Kidney epithelial cell (primary cell): ENCODE results near the gene ZACN. TPM values are rescaled to one million over a fixed set of nuclear protein-coding genes. Genes with fewer than 3 reads are reported as not detected.

Experiments
- DNase-seq: peaks from one replicate; pipeline ENCODE4 v3.0.0-alpha.2; 2010; ENCODE audit warnings: low read depth
- H3K27me3 ChIP-seq: 2 replicates; pipeline ENCODE4 v1.6.0; 2011; ENCODE audit warnings: low read length; ENCODE audit not compliant: control insufficient read depth, insufficient read depth
- H3K36me3 ChIP-seq: 2 replicates; pipeline ENCODE4 v1.5.1; 2011; ENCODE audit warnings: low read length; ENCODE audit not compliant: control insufficient read depth, insufficient read depth
- H3K4me3 ChIP-seq: 2 replicates; pipeline ENCODE4 v1.5.1; 2011; ENCODE audit warnings: low read depth, mild to moderate bottlenecking, control low read depth, low read length
- total RNA-seq: library from RNA; depleted of rRNA; stranded (reverse); fragments of >200 nt; gene quantifications from 2 replicates; pipeline ENCODE4 v1.2.3, GENCODE V29; 2015
- TF ChIP-seq, protein P1 (sequence below): IDR thresholded peaks from 2 replicates; pipeline ENCODE4 v1.5.1; 2011; ENCODE audit warnings: mild to moderate bottlenecking, moderate library complexity, low read length, control low read depth, inconsistent platforms; ENCODE audit not compliant: insufficient read depth, poor library complexity, severe bottlenecking

The ZACN gene
- total RNA-seq, 1 donor from 2014 or later: not detected

DNA sequence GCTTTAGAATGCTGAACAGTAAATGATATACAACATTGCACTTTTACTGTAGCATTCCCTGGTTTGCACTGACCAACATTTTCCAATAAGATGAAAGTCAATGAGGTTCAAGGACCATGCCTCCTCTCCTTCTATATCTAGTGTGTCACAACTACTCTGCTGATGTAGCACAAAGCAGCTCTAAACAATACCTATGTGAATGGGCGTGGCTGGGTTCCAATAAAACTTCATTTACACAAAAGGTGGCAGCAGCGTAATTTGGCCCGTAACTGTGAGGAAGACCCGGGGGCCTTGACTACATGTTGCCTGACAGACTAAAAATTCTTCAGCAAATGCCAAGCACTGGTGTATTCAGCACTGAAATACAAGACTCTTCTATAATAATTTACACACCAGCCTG, 13.2 kb upstream of the ZACN start:
- Histone ChIP-seq H3K4me3 (no peak overlapping the region), H3K27me3 (no peaks in the 10 kb centered on the region), H3K36me3 (peaks cover 5% of the 10 kb centered on the region)
- TF ChIP-seq, protein P1, sequence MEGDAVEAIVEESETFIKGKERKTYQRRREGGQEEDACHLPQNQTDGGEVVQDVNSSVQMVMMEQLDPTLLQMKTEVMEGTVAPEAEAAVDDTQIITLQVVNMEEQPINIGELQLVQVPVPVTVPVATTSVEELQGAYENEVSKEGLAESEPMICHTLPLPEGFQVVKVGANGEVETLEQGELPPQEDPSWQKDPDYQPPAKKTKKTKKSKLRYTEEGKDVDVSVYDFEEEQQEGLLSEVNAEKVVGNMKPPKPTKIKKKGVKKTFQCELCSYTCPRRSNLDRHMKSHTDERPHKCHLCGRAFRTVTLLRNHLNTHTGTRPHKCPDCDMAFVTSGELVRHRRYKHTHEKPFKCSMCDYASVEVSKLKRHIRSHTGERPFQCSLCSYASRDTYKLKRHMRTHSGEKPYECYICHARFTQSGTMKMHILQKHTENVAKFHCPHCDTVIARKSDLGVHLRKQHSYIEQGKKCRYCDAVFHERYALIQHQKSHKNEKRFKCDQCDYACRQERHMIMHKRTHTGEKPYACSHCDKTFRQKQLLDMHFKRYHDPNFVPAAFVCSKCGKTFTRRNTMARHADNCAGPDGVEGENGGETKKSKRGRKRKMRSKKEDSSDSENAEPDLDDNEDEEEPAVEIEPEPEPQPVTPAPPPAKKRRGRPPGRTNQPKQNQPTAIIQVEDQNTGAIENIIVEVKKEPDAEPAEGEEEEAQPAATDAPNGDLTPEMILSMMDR: no peak
- no peak for DNase-seq

- peaks cover 33% of the 10 kb centered on the region for H3K27me3 ChIP-seq
- peak overlapping the region; percentile 84 for H3K4me3 ChIP-seq
- TF ChIP-seq, protein P1: no peak
- no peak for DNase-seq
- H3K36me3 ChIP-seq: no peaks in the 10 kb centered on the region
These were observed 7.3 kb upstream of the ZACN start for GRCh38 chr17:76071531-76072147.

- DNase-seq: peak; percentile 86
- TF ChIP-seq, protein P1: no peak
- peak within 1 kb of the TSS; percentile 84 for H3K4me3 ChIP-seq
- H3K36me3 ChIP-seq: no peaks in the 10 kb centered on the region
- H3K27me3 ChIP-seq: peaks cover 39% of the 10 kb centered on the region
These were observed 6.7 kb upstream of the ZACN start, which contains the start of gene SRP68 for GRCh38 chr17:76072148-76072858. Gene SRP68 (minus strand): TSS chr17:76072517. CDS start chr17:76072491, 26 bp downstream.

GRCh38 chr17:76074390-76075363, 4.3 kb upstream of the ZACN start, which contains the start of gene GALR2:
Gene GALR2 (plus strand): TSS chr17:76074781. CDS start chr17:76074884, 103 bp downstream.
- TF ChIP-seq, protein P1: no peak
- Histone ChIP-seq H3K36me3 (no peaks in the 10 kb centered on the region), H3K27me3 (peaks cover 62% of the 10 kb centered on the region), H3K4me3 (no peak within 1 kb of the TSS)
- no peak for DNase-seq

DNA sequence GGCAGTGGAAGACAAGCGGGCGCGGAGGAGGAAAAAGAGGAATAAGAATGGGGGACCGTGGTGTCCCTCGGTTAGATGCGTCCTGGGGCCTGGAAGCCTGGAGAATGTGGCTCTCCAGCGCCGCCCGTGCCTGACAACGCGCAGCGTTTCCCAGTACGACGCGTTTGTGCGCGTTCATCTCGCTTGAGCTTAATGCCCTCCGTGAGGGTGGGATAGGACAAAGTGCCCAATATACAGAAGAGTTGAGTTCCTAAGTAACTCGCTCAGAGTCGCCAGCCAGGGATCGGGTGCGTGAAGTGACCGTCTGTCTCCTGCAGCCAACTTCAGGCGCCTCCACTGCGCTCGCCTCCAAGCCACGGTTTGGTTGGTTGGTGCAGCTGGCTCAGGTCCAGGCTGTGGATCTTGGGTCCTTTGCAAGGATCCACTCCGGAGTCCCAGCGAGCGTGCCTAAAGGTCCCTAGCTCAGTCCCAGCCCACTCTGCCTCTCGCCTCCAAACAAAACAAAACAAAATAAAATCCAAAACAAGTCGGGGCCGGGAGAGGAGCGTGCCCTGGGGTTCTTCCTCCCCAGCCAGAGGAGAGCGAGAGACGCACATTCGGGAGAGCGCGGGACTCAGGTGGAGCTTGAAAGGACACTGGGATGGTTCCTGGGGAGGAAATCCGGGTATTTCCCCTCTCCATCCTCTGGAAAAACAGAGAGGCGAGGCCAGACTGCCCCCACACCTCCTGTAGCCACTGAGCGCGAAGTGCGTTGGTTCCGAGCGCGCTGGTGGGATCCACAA, 3.4 kb upstream of the ZACN start:
- TF ChIP-seq, protein P1: peak; percentile 4
- Histone ChIP-seq H3K4me3 (no peak overlapping the region), H3K27me3 (peaks cover 71% of the 10 kb centered on the region), H3K36me3 (no peaks in the 10 kb centered on the region)
- no peak for DNase-seq
